Esophagus squamous epithelium (tissue), 5 donors: ENCODE data around the gene C1GALT1C1L. TPM values are rescaled to one million over a fixed set of nuclear protein-coding genes. Genes with fewer than 3 reads are reported as not detected.

Experiments
- DNase-seq: peaks from one replicate; lab custom pipeline; 2025; lab: John Stamatoyannopoulos, UW
- H3K27ac ChIP-seq, 4 donors: fragments of 200-600 bp; sonication (generic); one replicate each; pipeline ENCODE4 v1.5.1; 2016 to 2019; ENCODE audit warnings: mild to moderate bottlenecking in 1 of 4
- H3K27me3 ChIP-seq, 4 donors: fragments of 200-600 bp; sonication (generic); 1 replicate in 3 of 4; 2 replicates in 1 of 4; pipeline versions ENCODE4 v1.5.1 to v1.6.0; 2017 to 2021; ENCODE audit warnings: antibody characterized with exemption in 1 of 4
- H3K36me3 ChIP-seq, 3 donors: fragments of 200-600 bp; sonication (generic); one replicate each; pipeline ENCODE4 v1.5.1; 2016 to 2019
- H3K4me1 ChIP-seq, 3 donors: fragments of 200-600 bp; sonication (generic); one replicate each; pipeline ENCODE4 v1.5.1; 2017 to 2019
- H3K4me3 ChIP-seq, 4 donors: fragments of 200-600 bp; sonication (generic); 1 replicate in 3 of 4; 2 replicates in 1 of 4; pipeline ENCODE4 v1.5.1; 2016 to 2019; ENCODE audit warnings: mild to moderate bottlenecking in 2 of 4, moderate library complexity in 1 of 4
- H3K9me3 ChIP-seq, 3 donors: fragments of 200-600 bp; sonication (generic); one replicate each; pipeline ENCODE4 v1.5.1; 2016 to 2019
- CTCF ChIP-seq, 6 experiments: fragments of 450-650 bp in 4 of 6; fragments of 200-600 bp in 2 of 6; sonication (generic) in 2 of 6; IDR thresholded peaks; one replicate each; pipeline ENCODE4 v1.5.1; 2016 to 2019; ENCODE audit warnings: antibody characterized with exemption in 6 of 6, mild to moderate bottlenecking in 4 of 6, moderate library complexity in 4 of 6
- POLR2A ChIP-seq, 4 donors: fragments of 450-650 bp; IDR thresholded peaks; one replicate each; pipeline ENCODE4 v1.6.1; 2017; ENCODE audit warnings: antibody characterized with exemption in 4 of 4, mild to moderate bottlenecking in 4 of 4, moderate library complexity in 3 of 4
- WGBS, 2 donors: methylation state at CpG; one replicate each; pipeline ENCODE4 v1.1.5; 2018; 5-methylcytosine and 5-hydroxymethylcytosine counted together
- intact Hi-C: fragments of 100-400 bp; cut with DNase I; formaldehyde crosslinking; loops from one replicate; pipeline ENCODE4 v1.15.0; 2022
- total RNA-seq, 4 donors: library from RNA; depleted of rRNA; stranded (reverse); fragments of >200 nt; gene quantifications; one replicate each; pipeline ENCODE4 v1.1.0, GENCODE V29; 2016
- donor health status: DM: yes; HTN: yes; CAD: no.

Gene C1GALT1C1L
- total RNA-seq, 4 donors from 2014 or later, result 0.38 TPM; not detected in 3

GRCh38 chr2:43657241-43657640 lies 19.0 kb downstream of the C1GALT1C1L start:
- Histone ChIP-seq H3K9me3 (no peaks in the 10 kb centered on the region), H3K27me3 (no peaks in the 10 kb centered on the region), H3K4me3 (no peak overlapping the region), H3K36me3 (peaks cover 0 to 3% (median 0%) of the 10 kb centered on the region in 3 donors), H3K27ac (no peak overlapping the region), H3K4me1 (no peaks in the 10 kb centered on the region)
- intact Hi-C loops, result no loop called here
- DNase-seq, result no peak
- TF ChIP-seq POLR2A (IDR thresholded peaks at IDR 0.05), result no peak
- TF ChIP-seq CTCF (IDR thresholded peaks at IDR 0.05), result no peak
- 80 to 89% methylated on average over 1 to 3 of the region's 3 CpGs for WGBS, 2 donors

GRCh38 chr2:43653506-43653905 lies 22.7 kb downstream of the C1GALT1C1L start:
- intact Hi-C loops, result no loop called here
- no peaks in the 10 kb centered on the region for H3K4me1 ChIP-seq
- 82 to 84% methylated on average over 2 of the region's 2 CpGs for WGBS, 2 donors
- H3K9me3 ChIP-seq, result no peaks in the 10 kb centered on the region
- H3K36me3 ChIP-seq, result peaks cover 0 to 1% (median 0%) of the 10 kb centered on the region in 3 donors
- no peak for TF ChIP-seq POLR2A (IDR thresholded peaks at IDR 0.05)
- H3K27me3 ChIP-seq, result no peaks in the 10 kb centered on the region
- no peak overlapping the region for H3K27ac ChIP-seq
- no peak for DNase-seq
- no peak overlapping the region for H3K4me3 ChIP-seq

- WGBS, 2 donors, result 79 to 89% methylated on average over 3 of the region's 3 CpGs
- Histone ChIP-seq H3K36me3 (no peaks in the 10 kb centered on the region), H3K4me3 (no peak overlapping the region), H3K27ac (peak overlapping the region in 1 of 4 donors; percentile 40), H3K4me1 (no peaks in the 10 kb centered on the region), H3K9me3 (no peaks in the 10 kb centered on the region), H3K27me3 (no peaks in the 10 kb centered on the region)
- TF ChIP-seq POLR2A (IDR thresholded peaks at IDR 0.05) (no peak), CTCF (IDR thresholded peaks at IDR 0.05) (no peak)
- intact Hi-C loops, result no loop called here
- no peak for DNase-seq
These were observed 27.1 kb downstream of the C1GALT1C1L start for GRCh38 chr2:43648994-43649701.

DNA sequence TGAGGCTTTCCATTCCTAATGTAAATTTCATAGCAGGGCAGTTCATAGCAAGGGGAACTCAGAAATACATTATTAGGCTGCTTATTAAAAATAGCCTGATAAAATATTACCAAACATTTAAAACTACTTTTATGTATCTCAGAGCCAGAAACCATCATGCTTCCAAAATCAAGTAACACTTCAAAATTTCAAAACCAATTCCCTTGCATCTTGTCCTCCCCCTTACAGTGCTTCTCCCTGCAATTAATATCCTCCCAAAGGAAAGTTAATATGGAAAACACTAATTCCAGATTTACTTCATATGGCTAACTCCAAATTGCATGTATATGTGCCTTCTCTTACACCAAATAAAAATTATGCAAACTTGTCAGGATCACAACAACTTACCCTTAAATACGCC lies 32.5 kb downstream of the C1GALT1C1L start:
- no peak overlapping the region for H3K4me3 ChIP-seq

GRCh38 chr2:43642363-43642762 lies 33.9 kb downstream of the C1GALT1C1L start:
- intact Hi-C loops, result no loop called here
- Histone ChIP-seq H3K36me3 (no peaks in the 10 kb centered on the region), H3K27ac (no peak overlapping the region), H3K27me3 (no peaks in the 10 kb centered on the region), H3K4me3 (no peak overlapping the region), H3K4me1 (peaks cover 0 to 10% (median 0%) of the 10 kb centered on the region in 3 donors), H3K9me3 (no peaks in the 10 kb centered on the region)
- no peak for DNase-seq
- TF ChIP-seq POLR2A (IDR thresholded peaks at IDR 0.05), result no peak
- TF ChIP-seq CTCF (IDR thresholded peaks at IDR 0.05), result no peak
- whole genome bisulfite sequencing, 2 donors, result 50 to 63% methylated on average over 2 of the region's 2 CpGs

More for the DNA sequence above, 32.5 kb downstream of the C1GALT1C1L start:
- Histone ChIP-seq H3K4me1 (no peaks in the 10 kb centered on the region), H3K36me3 (no peaks in the 10 kb centered on the region), H3K9me3 (no peaks in the 10 kb centered on the region), H3K27me3 (no peaks in the 10 kb centered on the region), H3K27ac (no peak overlapping the region)
- 81 to 95% methylated on average over 1 of the region's 1 CpG for WGBS, 2 donors
- no peak for DNase-seq
- TF ChIP-seq CTCF (IDR thresholded peaks at IDR 0.05), result no peak
- no peak for TF ChIP-seq POLR2A (IDR thresholded peaks at IDR 0.05)
- intact Hi-C loops, result no loop called here
